Muscle layer of colon (tissue), 2 donors: ENCODE results near the gene LRRC7.

Source experiments
- H3K27ac ChIP-seq: one replicate; pipeline ENCODE4 v1.7.0; 2013; ENCODE audit warnings: low read depth, mild to moderate bottlenecking, low read length, moderate library complexity
- H3K27me3 ChIP-seq, 2 donors: one replicate each; pipeline ENCODE4 v1.7.0; 2013; ENCODE audit warnings: low read length in 2 of 2, mild to moderate bottlenecking in 2 of 2; ENCODE audit not compliant: insufficient read depth in 2 of 2, control insufficient read depth in 1 of 2
- H3K36me3 ChIP-seq: one replicate; pipeline ENCODE4 v1.7.0; 2013; ENCODE audit warnings: mild to moderate bottlenecking, low read length; ENCODE audit not compliant: insufficient read depth
- H3K4me1 ChIP-seq: one replicate; pipeline ENCODE4 v1.7.0; 2013; ENCODE audit warnings: mild to moderate bottlenecking, low read length; ENCODE audit not compliant: insufficient read depth
- H3K4me3 ChIP-seq, 2 donors: one replicate each; pipeline ENCODE4 v1.7.0; 2013; ENCODE audit warnings: low read length in 2 of 2, low read depth in 1 of 2, mild to moderate bottlenecking in 1 of 2, moderate library complexity in 1 of 2
- H3K9ac ChIP-seq: one replicate; pipeline ENCODE4 v1.7.0; 2013; ENCODE audit warnings: low read length
- H3K9me3 ChIP-seq: one replicate; pipeline ENCODE4 v1.7.0; 2013; ENCODE audit warnings: mild to moderate bottlenecking, low read length
- donor health status: abdominal sarcoma.
- donor health status: Adenocarcinoma of cecum.

Gene LRRC7

DNA sequence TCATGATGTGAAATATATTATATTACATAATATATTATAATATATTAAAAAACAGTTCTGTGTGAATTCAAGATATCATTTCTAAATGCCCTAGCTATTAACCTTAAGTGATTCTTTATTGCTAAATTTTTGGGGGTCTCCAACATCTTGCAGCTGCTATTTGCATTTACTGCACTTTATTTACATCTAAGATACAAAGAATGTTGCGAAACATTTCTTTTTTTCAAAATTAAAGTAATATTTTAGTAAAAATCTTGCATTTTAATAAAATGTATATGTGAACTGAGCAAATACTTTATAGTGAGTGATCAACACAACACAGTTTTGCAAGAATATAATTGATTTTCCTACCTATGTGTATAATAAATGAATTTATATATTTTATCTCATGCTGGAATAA lies 456.6 kb downstream of the LRRC7 start:
- H3K36me3 ChIP-seq = no peaks in the 10 kb centered on the region
- no peaks in the 10 kb centered on the region for H3K9me3 ChIP-seq
- H3K4me1 ChIP-seq = no peaks in the 10 kb centered on the region
- no peak overlapping the region for H3K9ac ChIP-seq
- no peak overlapping the region for H3K27ac ChIP-seq
- no peaks in the 10 kb centered on the region for H3K27me3 ChIP-seq
- no peak overlapping the region for H3K4me3 ChIP-seq

DNA sequence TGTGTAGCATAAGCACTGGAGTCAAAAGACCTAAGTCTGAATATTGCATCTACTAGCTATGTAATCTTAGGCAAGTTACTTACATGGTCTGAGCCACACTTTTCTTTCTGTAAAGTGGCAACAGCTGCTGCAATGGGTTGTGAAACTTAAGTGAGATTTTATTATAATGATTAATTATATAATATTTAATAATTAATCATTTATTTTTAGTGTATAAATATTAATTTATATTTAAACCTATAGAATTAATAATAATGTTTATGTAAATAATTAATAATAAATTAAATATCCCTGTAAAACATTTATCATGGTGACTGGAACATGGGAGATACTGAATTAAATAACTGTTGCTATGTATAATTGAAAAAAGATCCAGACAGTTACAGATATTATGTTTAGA lies 457.3 kb downstream of the LRRC7 start:
- H3K9me3 ChIP-seq = no peaks in the 10 kb centered on the region
- no peaks in the 10 kb centered on the region for H3K27me3 ChIP-seq
- H3K4me1 ChIP-seq = no peaks in the 10 kb centered on the region

DNA sequence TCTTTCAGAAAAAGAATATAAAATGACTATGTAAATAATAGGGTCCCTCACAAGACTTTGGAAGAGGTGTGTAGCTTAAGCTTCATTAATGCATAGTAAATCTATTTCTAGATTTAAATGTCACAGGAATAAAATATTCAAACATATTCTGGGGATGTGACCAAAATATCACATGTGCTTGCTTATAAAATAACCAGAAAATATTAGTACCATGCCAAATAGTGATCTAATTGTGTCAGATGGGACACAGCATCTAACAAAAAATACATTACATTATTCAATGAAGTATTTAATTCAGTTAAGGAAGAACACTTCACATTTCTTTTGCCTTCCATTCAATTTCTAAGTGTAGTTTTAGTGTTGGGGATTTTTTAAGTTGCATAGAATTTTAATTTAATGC lies 458.1 kb downstream of the LRRC7 start:
- H3K4me3 ChIP-seq = no peak overlapping the region
- no peaks in the 10 kb centered on the region for H3K9me3 ChIP-seq
- no peak overlapping the region for H3K9ac ChIP-seq
- H3K36me3 ChIP-seq = no peaks in the 10 kb centered on the region
- no peaks in the 10 kb centered on the region for H3K4me1 ChIP-seq
- no peak overlapping the region for H3K27ac ChIP-seq
- H3K27me3 ChIP-seq = no peaks in the 10 kb centered on the region

More for the DNA sequence above, 457.3 kb downstream of the LRRC7 start:
- Histone ChIP-seq H3K4me3 (no peak overlapping the region), H3K36me3 (no peaks in the 10 kb centered on the region), H3K27ac (no peak overlapping the region), H3K9ac (no peak overlapping the region)

DNA sequence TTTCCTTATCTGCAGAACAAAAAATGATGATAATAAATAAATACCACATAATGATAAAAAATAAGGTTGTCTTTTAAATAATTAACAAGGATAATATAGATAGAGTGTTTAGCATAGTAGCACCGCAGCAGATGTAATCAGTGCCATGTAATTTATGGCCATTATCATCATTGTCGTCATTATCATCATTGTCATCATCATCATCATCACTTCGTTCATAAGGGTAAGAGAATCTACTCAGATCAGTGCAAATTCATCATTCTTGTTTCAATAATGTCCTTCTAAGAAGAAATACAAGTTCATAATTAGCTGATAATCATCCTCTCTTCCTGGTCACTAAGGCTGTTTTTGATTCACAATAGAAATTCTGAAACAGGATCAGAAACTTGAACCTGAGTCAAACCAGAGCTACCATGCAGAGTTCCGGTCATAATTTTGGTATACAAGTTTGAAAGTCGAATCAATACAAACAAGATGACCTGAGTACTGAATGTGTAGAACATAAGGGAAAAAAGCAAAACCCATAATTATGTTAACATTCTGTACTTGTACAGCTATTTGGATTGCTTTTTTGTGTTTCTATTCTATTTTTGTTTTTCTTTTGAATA lies 465.6 kb downstream of the LRRC7 start:
- H3K4me1 ChIP-seq = no peaks in the 10 kb centered on the region
- H3K9me3 ChIP-seq = no peaks in the 10 kb centered on the region
- H3K4me3 ChIP-seq = no peak overlapping the region
- no peaks in the 10 kb centered on the region for H3K36me3 ChIP-seq
- no peaks in the 10 kb centered on the region for H3K27me3 ChIP-seq
- H3K27ac ChIP-seq = no peak overlapping the region
- H3K9ac ChIP-seq = no peak overlapping the region

DNA sequence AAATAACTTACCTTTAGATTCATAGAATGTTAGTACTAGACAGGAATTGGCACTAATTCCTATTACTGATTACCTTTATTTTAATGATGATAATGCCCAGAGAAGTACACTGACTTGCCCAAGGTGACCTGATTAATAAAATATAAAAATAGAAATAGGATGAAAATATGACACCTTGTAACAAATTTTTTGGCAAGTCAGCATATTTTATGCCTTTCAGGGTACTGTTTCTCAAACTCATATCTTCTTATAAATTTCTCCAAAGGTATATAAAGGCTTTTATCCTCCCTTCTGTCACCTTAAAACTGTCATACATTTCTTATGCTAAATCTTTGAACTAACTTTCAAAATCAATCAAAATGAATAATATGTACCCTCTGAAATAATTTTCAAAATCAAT lies 466.2 kb downstream of the LRRC7 start:
- Histone ChIP-seq H3K27me3 (no peaks in the 10 kb centered on the region), H3K4me1 (no peaks in the 10 kb centered on the region), H3K9me3 (no peaks in the 10 kb centered on the region), H3K9ac (no peak overlapping the region), H3K4me3 (no peak overlapping the region), H3K27ac (no peak overlapping the region), H3K36me3 (no peaks in the 10 kb centered on the region)

DNA sequence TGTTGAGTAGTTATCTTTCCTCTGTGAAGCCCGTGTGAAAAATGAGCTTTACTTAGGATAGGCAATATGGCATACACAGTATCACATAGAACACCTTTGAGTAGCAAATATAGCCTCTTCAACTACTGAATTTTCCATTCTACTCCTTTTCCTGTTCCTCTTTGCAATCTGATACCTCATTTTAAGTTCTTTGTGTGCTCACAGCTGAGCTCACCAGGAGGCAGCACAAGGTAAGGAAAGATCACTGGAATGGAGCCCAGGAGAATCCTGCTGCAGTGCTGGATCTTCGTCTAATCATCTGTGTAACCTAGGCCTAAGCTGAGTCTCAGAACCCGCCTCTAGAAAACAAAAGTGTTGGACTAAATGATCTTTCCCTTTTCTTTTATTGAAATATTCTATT lies 466.7 kb downstream of the LRRC7 start:
- Histone ChIP-seq H3K9ac (no peak overlapping the region), H3K9me3 (no peaks in the 10 kb centered on the region), H3K36me3 (no peaks in the 10 kb centered on the region), H3K27me3 (no peaks in the 10 kb centered on the region), H3K27ac (no peak overlapping the region), H3K4me3 (no peak overlapping the region), H3K4me1 (no peaks in the 10 kb centered on the region)

DNA sequence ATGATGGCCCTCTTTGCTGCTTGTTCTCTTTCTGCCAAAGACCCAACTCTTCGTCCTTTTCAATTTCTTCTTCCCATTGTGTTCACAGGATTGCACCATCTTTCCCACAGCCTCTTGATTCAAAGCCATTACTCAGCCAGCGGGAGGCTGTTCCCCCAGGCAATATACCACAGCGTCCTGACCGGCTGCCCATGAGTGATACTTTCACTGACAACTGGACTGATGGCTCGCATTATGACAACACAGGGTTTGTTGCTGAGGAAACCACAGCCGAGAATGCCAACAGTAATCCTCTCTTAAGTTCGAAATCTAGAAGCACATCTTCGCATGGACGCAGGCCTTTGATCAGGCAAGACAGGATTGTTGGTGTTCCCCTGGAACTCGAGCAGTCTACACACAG lies 470.3 kb downstream of the LRRC7 start:
- Histone ChIP-seq H3K4me3 (no peak overlapping the region), H3K27me3 (no peaks in the 10 kb centered on the region), H3K27ac (no peak overlapping the region), H3K4me1 (no peaks in the 10 kb centered on the region), H3K9ac (no peak overlapping the region), H3K9me3 (no peaks in the 10 kb centered on the region), H3K36me3 (no peaks in the 10 kb centered on the region)

DNA sequence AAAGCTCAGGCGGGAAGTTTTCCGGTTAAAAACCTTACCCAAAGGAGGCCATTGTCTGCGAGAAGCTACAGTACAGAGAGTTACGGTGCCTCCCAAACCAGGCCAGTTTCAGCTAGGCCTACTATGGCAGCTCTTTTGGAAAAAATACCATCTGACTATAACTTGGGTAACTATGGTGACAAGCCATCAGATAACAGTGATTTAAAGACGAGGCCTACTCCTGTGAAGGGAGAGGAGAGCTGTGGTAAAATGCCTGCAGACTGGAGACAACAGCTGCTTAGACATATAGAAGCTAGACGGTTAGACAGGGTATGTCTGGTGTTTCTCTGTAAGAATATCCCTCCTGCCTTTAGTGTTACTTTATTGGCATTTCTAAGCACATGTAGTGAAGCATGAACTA lies 471.8 kb downstream of the LRRC7 start:
- Histone ChIP-seq H3K9me3 (no peaks in the 10 kb centered on the region), H3K36me3 (no peaks in the 10 kb centered on the region), H3K27ac (no peak overlapping the region), H3K9ac (no peak overlapping the region), H3K27me3 (no peaks in the 10 kb centered on the region), H3K4me3 (no peak overlapping the region), H3K4me1 (no peaks in the 10 kb centered on the region)

DNA sequence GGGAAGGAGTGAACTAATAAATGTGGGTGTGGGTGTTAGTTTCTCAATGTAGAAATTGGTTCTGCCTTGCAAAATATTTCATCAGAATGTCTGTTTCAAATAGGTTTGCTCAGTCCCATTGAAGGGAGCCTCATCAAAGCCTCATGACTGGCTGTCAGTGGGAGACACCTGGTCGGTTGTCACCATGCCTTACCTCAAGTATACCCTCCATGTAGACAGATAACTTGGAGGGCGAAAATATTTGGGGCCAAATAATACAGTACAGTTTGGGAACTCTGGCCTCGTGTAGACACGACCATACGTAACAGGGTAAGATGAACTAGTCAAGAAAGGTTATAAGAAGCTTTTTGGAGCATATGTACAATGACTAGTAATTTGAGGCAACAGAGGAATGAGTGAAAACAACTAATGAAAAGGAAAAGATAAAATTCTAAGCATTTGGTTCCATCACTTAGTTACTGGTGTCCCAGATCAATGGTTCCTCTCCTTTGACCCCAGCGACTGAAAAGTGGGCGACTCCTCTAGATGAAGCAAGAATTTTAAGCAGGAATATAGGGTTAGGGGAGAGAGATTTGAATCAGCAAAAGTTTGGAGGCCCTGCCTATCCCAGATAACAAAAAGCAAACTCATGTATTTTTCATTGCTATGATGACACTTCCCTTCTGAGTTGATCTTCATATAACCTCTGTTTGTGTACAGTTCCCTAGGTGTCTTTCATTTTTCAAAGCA lies 473.8 kb downstream of the LRRC7 start:
- Histone ChIP-seq H3K4me1 (no peaks in the 10 kb centered on the region), H3K9ac (no peak overlapping the region), H3K36me3 (no peaks in the 10 kb centered on the region), H3K4me3 (no peak overlapping the region), H3K27ac (no peak overlapping the region), H3K9me3 (no peaks in the 10 kb centered on the region), H3K27me3 (no peaks in the 10 kb centered on the region)

DNA sequence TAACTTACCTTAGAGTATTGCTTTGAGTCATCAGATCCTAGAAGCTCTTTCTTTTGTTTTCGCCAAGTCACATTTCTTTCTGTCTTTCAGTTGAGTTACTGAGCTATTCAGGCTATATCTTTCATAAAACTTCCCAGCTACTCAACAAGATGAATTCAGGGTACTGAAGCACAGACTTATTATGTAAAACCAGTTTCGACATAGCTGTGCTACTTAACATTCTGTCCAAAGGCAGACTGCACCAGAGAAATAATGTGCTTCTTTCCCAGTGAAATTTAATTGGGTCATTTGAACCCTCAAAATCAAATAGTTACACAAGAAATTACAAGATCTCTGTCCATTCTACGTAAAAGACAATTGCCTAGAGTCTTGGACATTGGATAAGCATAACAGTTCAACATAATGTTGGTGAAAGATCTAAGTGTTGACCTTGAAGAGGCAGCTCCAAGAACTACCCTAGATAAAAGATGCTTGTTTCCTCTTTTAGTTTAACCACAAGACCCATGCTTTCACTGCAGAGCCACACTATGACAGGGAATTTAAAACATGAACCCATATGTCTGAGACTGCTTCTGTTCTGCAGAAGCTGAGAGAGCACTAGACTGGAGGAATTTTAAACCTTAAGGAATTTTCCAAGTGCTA lies 474.5 kb downstream of the LRRC7 start:
- Histone ChIP-seq H3K36me3 (no peaks in the 10 kb centered on the region), H3K4me1 (no peaks in the 10 kb centered on the region), H3K27me3 (no peaks in the 10 kb centered on the region), H3K9ac (no peak overlapping the region), H3K27ac (no peak overlapping the region), H3K4me3 (no peak overlapping the region), H3K9me3 (no peaks in the 10 kb centered on the region)

DNA sequence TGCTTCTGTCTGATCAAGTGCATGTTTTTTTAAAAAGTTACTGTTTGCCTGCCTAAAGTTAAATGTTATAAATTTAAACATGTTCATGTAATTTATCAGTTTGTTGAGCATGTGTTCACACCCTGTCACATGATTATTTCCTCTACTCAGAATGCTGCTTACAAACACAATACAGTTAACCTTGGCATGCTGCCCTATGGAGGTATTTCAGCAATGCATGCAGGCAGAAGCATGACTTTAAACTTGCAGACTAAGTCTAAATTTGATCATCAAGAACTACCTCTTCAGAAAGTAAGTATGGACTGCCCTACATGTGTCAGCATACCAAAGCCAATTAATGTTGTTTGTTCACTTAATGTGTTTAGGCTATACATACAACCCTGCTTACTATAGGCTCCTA lies 476.1 kb downstream of the LRRC7 start:
- no peak overlapping the region for H3K4me3 ChIP-seq
- no peaks in the 10 kb centered on the region for H3K9me3 ChIP-seq
- no peak overlapping the region for H3K9ac ChIP-seq
- no peaks in the 10 kb centered on the region for H3K4me1 ChIP-seq
- no peaks in the 10 kb centered on the region for H3K36me3 ChIP-seq
- no peak overlapping the region for H3K27ac ChIP-seq
- H3K27me3 ChIP-seq = no peaks in the 10 kb centered on the region

DNA sequence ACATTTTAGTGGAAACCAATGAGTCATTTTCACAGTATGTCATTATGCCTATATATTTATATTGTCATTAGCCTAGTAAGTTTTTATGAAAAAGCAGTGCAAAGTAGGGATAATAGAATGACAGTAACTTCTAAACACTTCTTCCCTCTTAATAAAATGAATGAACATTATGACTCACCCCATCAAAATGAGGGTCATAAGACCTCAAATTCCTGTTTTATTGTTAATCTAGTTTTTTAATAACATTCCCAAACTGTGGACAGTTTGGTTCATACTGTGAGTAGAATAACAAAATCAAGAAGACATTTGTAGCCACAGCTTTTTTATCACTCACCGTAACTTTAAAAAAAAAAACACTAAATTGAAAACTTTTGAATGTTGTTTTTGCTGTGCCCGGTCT lies 477.1 kb downstream of the LRRC7 start:
- H3K27ac ChIP-seq = no peak overlapping the region
- no peak overlapping the region for H3K4me3 ChIP-seq
- no peak overlapping the region for H3K9ac ChIP-seq
- no peaks in the 10 kb centered on the region for H3K4me1 ChIP-seq
- no peaks in the 10 kb centered on the region for H3K27me3 ChIP-seq
- H3K36me3 ChIP-seq = no peaks in the 10 kb centered on the region
- H3K9me3 ChIP-seq = no peaks in the 10 kb centered on the region
